Gastrocnemius medialis (tissue), 4 donors: Measurements from ENCODE around the gene HYDIN. TPM values are rescaled to one million over a fixed set of nuclear protein-coding genes. Genes with fewer than 3 reads are reported as not detected.
A peak's percentile ranks its signal among the peaks of the same experiment; 100 is the strongest.

Experiments used
- ATAC-seq, 2 donors: fragments of 150-250 bp; one replicate each; pipeline ENCODE4 v1.9.1; 2016
- DNase-seq, 2 donors: peaks; one replicate each; pipeline ENCODE4 v3.0.0-alpha.2; 2019
- H3K27ac ChIP-seq, 4 donors: fragments of 200-600 bp; sonication (generic); 1 replicate in 1 of 4; 2 replicates in 3 of 4; pipeline ENCODE4 v1.5.1; 2016 to 2018; ENCODE audit warnings: mild to moderate bottlenecking in 2 of 4, moderate library complexity in 1 of 4
- H3K27me3 ChIP-seq, 3 donors: fragments of 200-600 bp; sonication (generic) in 2 of 3; 1 replicate in 1 of 3; 2 replicates in 2 of 3; pipeline versions ENCODE4 v1.5.1 to v1.6.0; 2016 to 2019; ENCODE audit warnings: mild to moderate bottlenecking in 1 of 3, moderate library complexity in 1 of 3
- H3K36me3 ChIP-seq, 2 donors: fragments of 200-600 bp; sonication (generic) in 1 of 2; one replicate each; pipeline ENCODE4 v1.5.1; 2017 to 2018
- H3K4me1 ChIP-seq, 2 donors: fragments of 200-600 bp; sonication (generic) in 1 of 2; one replicate each; pipeline ENCODE4 v1.5.1; 2016 to 2017; ENCODE audit warnings: mild to moderate bottlenecking in 2 of 2
- H3K4me3 ChIP-seq, 4 donors: fragments of 200-600 bp; sonication (generic) in 3 of 4; 1 replicate in 1 of 4; 2 replicates in 3 of 4; pipeline ENCODE4 v1.5.1; 2016 to 2019; ENCODE audit warnings: mild to moderate bottlenecking in 2 of 4
- H3K9me3 ChIP-seq, 3 donors: fragments of 200-600 bp; sonication (generic) in 2 of 3; 1 replicate in 1 of 3; 2 replicates in 2 of 3; pipeline ENCODE4 v1.5.1; 2016 to 2019
- POLR2A ChIP-seq, 2 donors: fragments of 450-650 bp; IDR thresholded peaks; one replicate each; pipeline ENCODE4 v1.6.1; 2017; ENCODE audit warnings: antibody characterized with exemption in 2 of 2, mild to moderate bottlenecking in 2 of 2, moderate library complexity in 2 of 2
- in situ Hi-C, 4 donors: fragments of 200-750 bp; cut with MboI; loops; one replicate each; pipeline versions ENCODE4 v1.15.0 to v1.8.0; 2017; ENCODE audit warnings: low sequenced_read_pairs in 4 of 4
- intact Hi-C: fragments of 100-400 bp; cut with DNase I; formaldehyde crosslinking; loops from one replicate; pipeline ENCODE4 v1.15.1; 2023; ENCODE audit warnings: low total_unique reads
- total RNA-seq, 4 donors: library from RNA; depleted of rRNA; stranded (reverse); fragments of >200 nt; gene quantifications; one replicate each; pipeline versions ENCODE4 v1.1.0 to v1.2.3, GENCODE V29; 2016
- TF ChIP-seq, protein P1 (sequence below), 5 experiments: fragments of 450-650 bp in 3 of 5; fragments of 200-600 bp in 2 of 5; sonication (generic) in 2 of 5; IDR thresholded peaks in 4 of 5; conservative IDR thresholded peaks in 1 of 5; 1 replicate in 4 of 5; 2 replicates in 1 of 5; pipeline ENCODE4 v1.5.1; 2016 to 2019; ENCODE audit warnings: antibody characterized with exemption in 5 of 5, mild to moderate bottlenecking in 3 of 5, moderate library complexity in 3 of 5

The HYDIN gene
- total RNA-seq, 4 donors from 2014 or later: 0.12 TPM; not detected in 3

DNA sequence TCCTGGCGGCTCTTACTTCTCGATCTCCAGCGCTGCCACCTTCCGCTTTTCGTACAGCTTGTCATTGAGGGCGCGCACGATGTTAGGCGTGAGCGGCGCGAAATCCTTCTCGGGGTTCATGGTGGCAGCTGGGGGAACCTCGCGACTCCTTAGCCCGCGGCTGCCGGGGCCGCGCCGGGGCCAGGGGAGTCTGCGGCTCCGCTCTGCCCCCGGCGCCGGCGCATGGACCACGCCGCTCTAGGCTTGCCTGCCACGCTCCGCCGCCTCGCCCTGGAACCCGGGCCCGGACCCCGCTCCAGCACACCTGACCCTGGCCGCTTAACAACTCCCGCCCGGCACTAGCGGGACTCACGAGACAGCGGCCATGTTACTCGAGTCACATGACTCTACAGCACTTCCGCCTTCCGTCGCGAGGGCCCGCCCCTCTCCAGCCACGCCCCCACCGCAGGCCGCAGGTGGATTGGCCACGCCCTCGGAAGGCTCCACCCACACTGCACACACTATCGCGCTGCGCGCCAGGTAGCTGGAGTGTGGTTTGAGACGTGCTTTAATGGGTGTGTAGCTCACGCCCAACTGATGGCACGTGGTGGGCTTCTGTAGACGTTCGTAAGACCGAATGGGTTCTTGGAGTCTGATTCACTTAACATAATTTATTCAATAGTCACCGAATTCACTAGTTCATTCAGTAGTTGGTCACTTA lies 429.6 kb downstream of the HYDIN start, which contains the start of gene VAC14:
TSS of gene VAC14 (minus strand) at position 378 of the 700 bp plus-strand sequence. CDS start at position 120, 258 bp downstream.
- Histone ChIP-seq H3K27me3 (no peaks in the 10 kb centered on the region), H3K4me3 (peak within 1 kb of the TSS; percentile 76 to 94 (median 82)), H3K27ac (peak within 1 kb of the TSS; percentile 69 to 80 (median 77)), H3K9me3 (peaks cover 0 to 5% (median 0%) of the 10 kb centered on the region in 3 donors), H3K4me1 (peaks cover 9 to 12% of the 10 kb centered on the region in 2 donors), H3K36me3 (no peaks in the 10 kb centered on the region)
- intact Hi-C loops (loop anchor here (2.0 kb wide), 1 partner anchor 22 kb away; no protein-coding TSS in a partner anchor), in situ Hi-C loops (no loop called here)
- peak; percentile 61 to 66 for TF ChIP-seq POLR2A (IDR thresholded peaks at IDR 0.05)
- TF ChIP-seq, protein P1, sequence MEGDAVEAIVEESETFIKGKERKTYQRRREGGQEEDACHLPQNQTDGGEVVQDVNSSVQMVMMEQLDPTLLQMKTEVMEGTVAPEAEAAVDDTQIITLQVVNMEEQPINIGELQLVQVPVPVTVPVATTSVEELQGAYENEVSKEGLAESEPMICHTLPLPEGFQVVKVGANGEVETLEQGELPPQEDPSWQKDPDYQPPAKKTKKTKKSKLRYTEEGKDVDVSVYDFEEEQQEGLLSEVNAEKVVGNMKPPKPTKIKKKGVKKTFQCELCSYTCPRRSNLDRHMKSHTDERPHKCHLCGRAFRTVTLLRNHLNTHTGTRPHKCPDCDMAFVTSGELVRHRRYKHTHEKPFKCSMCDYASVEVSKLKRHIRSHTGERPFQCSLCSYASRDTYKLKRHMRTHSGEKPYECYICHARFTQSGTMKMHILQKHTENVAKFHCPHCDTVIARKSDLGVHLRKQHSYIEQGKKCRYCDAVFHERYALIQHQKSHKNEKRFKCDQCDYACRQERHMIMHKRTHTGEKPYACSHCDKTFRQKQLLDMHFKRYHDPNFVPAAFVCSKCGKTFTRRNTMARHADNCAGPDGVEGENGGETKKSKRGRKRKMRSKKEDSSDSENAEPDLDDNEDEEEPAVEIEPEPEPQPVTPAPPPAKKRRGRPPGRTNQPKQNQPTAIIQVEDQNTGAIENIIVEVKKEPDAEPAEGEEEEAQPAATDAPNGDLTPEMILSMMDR (IDR thresholded peaks at IDR 0.05 in 4 of 5, conservative IDR thresholded peaks at IDR 0.05 in 1 of 5): no peak
- DNase-seq (peak; percentile 84 to 93), ATAC-seq (peak; percentile 95 to 98)

- ATAC-seq (peak in 1 of 2 donors; percentile 3), DNase-seq (no peak)
- peaks cover 0 to 5% (median 0%) of the 10 kb centered on the region in 3 donors for H3K9me3 ChIP-seq
- in situ Hi-C loops (no loop called here), intact Hi-C loops (loop anchor here (2.0 kb wide), 1 partner anchor 22 kb away; no protein-coding TSS in a partner anchor)
- H3K27ac ChIP-seq: peak overlapping the region; percentile 69 to 80 (median 77)
- H3K36me3 ChIP-seq: no peaks in the 10 kb centered on the region
- peak overlapping the region; percentile 76 to 94 (median 82) for H3K4me3 ChIP-seq
- TF ChIP-seq, protein P1 (IDR thresholded peaks at IDR 0.05 in 4 of 5, conservative IDR thresholded peaks at IDR 0.05 in 1 of 5): no peak
- no peak for TF ChIP-seq POLR2A (IDR thresholded peaks at IDR 0.05)
- peaks cover 9 to 12% of the 10 kb centered on the region in 2 donors for H3K4me1 ChIP-seq
- H3K27me3 ChIP-seq: no peaks in the 10 kb centered on the region
Measured at GRCh38 chr16:70800311-70800710, 430.2 kb downstream of the HYDIN start.

DNA sequence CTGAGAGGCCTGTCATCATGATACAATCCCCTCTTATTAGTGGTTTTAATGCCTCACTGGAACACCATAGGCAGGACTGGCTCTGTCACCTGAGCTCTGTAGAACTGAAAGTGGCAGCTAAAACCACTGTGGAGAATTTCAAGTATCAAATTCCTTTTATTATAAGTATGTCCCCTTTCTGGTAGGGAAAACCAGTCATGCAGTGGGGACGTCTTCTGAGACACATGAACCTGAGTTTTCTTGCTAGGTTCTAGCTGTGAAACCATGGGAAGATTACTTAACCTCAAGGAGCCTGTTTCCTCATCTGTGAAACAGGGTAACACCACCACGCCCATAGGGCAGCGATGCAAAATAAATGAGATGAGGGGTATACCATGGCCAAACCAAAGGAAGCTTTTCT lies 434.2 kb downstream of the HYDIN start:
- in situ Hi-C loops (no loop called here), intact Hi-C loops (no loop called here)
- TF ChIP-seq, protein P1 (IDR thresholded peaks at IDR 0.05 in 4 of 5, conservative IDR thresholded peaks at IDR 0.05 in 1 of 5): no peak
- no peak for TF ChIP-seq POLR2A (IDR thresholded peaks at IDR 0.05)
- no peak overlapping the region for H3K27ac ChIP-seq
- H3K36me3 ChIP-seq: no peaks in the 10 kb centered on the region
- H3K9me3 ChIP-seq: no peaks in the 10 kb centered on the region
- ATAC-seq: no peak
- H3K4me1 ChIP-seq: peaks cover 9 to 12% of the 10 kb centered on the region in 2 donors
- H3K27me3 ChIP-seq: no peaks in the 10 kb centered on the region
- no peak for DNase-seq
- no peak overlapping the region for H3K4me3 ChIP-seq

DNA sequence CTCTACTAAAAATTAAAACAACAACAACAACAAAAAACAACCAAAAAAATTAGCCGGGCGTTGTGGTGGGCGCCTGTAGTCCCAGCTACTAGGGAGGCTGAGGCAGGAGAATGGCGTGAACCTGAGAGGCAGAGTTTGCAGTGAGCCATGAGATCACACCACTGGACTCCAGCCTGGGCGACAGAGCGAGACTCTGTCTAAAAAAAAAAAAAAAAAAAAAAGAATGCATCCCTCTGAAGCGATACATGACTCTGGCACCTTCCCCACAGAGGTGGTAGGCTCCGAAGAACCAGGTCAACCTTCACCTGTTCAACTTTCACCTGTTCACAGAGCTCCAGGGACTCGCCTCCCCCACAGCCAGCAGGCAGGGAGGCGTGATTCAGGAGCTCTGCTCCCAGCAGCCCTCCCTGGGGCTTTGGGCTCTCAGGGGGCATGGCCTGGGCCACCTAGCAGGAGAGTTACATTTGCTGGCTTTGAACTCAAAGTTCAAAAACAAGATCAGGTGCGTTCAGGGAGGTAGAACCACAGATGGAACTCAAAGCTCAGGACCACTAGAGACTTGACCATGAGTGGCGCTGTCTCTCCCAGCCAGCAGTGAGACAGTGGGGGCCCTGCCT lies 435.1 kb downstream of the HYDIN start:
- no peaks in the 10 kb centered on the region for H3K27me3 ChIP-seq
- no peaks in the 10 kb centered on the region for H3K36me3 ChIP-seq
- peaks cover 8 to 12% of the 10 kb centered on the region in 2 donors for H3K4me1 ChIP-seq
- in situ Hi-C loops: no loop called here
- H3K9me3 ChIP-seq: no peaks in the 10 kb centered on the region
- intact Hi-C loops: no loop called here
- DNase-seq (no peak), ATAC-seq (no peak)
- no peak overlapping the region for H3K27ac ChIP-seq
- H3K4me3 ChIP-seq: no peak overlapping the region
- TF ChIP-seq, protein P1 (IDR thresholded peaks at IDR 0.05 in 4 of 5, conservative IDR thresholded peaks at IDR 0.05 in 1 of 5): no peak
- TF ChIP-seq POLR2A (IDR thresholded peaks at IDR 0.05): no peak
